GM18519 (cell line): ENCODE data around the gene PTPRD.

ENCODE experiments used
- ATAC-seq: cut with Tn5 transposase; IDR thresholded peaks from one replicate; pipeline ENCODE4 v1.9.1; 2021; ENCODE audit warnings: mild to moderate bottlenecking, moderate library complexity; ENCODE audit not compliant: unreplicated experiment, low FRiP score

Gene PTPRD

DNA sequence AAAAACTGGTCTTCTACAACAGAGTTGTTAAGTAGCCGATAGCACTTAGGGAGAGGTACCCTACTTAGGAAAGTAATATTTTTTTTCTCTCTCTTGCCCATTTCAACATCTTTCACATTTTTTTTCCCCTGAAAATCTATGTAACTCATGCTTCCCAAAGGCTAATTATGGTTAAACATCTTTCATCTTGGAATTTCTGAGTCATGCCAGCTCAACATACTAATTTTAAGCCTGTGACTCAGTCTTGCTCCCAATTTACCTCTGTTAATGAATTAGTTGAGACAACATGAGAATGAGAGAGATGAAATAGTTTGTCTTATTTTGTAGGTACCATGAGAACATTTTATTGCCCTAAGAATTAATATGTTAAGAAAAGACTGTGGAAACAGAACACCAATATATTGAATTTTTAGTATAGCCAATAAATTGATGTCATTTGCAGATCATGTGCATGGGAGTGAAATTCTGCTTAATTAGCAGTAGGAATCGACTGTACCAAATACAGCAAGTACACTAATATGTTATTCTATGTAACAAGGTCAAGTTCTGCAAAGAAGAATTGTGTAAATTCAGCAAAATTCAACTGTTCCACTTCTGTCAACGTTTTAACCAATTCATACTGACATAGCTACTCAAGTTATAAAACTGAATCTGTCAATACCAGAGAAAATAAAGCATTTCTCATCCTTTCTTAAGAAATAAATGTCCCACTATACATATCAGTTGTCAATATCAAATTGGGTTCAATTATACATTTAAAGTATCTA, 550.0 kb downstream of the PTPRD start:
- ATAC-seq = no peak

GRCh38 chr9:10059044-10059443, 553.8 kb downstream of the PTPRD start:
- no peak for ATAC-seq

GRCh38 chr9:10055886-10056395, 556.9 kb downstream of the PTPRD start:
- ATAC-seq = no peak

GRCh38 chr9:10054456-10054855, 558.3 kb downstream of the PTPRD start:
- ATAC-seq = no peak

DNA sequence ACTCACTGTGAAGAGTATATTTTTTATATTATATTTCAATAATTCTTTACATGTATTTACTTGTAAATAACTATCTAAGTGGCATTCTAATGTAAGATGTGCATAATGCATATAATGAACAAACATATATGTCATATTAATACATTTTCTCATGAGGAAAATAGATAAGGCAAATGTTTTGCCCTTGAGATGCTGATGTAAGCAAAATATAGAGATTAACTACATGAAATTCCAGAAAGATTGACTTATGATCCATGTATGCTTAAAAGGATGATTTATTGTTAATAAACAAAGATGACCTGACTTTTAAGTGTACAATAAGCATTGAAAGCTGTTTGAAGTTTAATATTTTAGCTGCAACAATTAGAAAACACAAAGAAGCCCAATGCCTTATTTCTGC, 559.9 kb downstream of the PTPRD start:
- no peak for ATAC-seq

- ATAC-seq = no peak
Measured at GRCh38 chr9:10052181-10052580, 560.6 kb downstream of the PTPRD start.

DNA sequence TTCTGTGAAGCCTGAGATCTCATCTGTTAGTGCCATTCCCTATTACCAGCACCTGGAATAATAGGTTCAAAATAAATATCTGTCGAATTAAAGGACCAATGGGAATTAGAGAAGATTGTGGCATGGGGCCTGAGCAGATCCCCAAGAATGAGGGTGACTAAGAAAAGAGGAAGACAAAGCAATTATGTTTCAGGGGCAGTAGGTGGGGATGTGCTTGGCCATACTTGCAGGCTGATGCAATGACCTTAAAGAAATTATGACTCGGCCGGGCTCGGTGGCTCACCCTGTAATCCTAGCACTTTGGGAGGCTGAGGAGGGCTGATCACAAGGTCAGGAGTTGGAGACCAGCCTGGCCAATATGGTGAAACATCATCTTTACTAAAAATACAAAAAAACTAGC, 562.8 kb downstream of the PTPRD start:
- no peak for ATAC-seq

DNA sequence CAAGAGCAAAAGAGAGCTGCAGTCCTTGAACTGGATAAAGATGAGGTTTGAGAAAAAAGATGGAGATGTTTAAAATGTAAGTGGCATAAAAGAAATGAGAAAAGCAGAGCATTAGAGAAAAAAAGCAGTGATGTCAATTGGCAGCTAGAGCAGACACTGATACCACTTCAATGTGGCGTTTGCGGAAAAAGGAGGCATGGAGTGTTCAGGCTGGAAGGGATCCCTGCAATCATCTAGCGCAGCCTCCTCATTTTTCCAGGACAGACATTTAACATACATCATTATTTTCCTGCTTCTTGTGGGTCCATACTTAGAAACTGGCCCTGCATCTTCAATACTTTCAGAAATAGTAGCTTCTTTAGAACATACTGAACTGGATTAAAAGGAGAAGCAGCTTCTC, 563.8 kb downstream of the PTPRD start:
- no peak for ATAC-seq

DNA sequence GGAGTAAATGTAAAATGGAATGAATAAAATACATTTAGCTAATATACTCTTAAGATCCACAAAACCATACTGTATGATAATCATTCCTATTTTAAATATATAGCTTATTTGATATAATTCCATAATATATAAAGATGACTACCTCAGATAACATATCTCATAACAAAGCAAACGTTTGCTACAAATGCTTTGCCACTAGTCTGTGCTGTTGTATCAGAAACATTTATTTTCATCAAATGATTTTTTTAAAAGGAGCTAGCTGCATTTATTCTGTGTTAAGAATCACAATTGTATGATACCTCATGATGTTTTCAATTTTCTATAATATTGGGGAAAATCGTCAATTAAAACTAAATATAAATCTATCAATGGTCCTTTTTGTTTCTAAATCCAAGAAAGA, 567.2 kb downstream of the PTPRD start:
- no peak for ATAC-seq

DNA sequence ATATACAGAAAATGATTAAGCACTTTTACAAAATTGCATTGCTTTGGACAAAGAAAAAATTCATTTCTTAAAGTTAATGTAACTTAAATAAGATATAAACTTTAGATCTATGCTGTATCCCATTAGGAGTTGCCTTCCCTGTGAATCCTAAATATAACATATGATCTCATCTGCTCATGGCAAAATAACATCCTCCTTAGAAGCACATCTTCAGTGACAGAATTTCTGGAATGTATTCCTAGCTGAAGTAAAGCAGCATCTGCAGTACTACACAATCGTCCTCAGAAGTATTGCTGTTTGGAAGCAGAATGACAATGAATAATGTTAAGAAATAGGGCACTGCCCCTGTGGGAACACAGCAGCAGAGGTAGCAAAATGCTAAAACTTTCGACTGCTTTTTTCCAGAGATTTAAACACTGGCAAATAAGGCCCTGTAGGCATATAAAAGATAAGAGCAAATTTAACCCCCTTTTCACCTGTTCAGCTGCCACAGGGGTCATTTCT, 571.0 kb downstream of the PTPRD start:
- no peak for ATAC-seq

DNA sequence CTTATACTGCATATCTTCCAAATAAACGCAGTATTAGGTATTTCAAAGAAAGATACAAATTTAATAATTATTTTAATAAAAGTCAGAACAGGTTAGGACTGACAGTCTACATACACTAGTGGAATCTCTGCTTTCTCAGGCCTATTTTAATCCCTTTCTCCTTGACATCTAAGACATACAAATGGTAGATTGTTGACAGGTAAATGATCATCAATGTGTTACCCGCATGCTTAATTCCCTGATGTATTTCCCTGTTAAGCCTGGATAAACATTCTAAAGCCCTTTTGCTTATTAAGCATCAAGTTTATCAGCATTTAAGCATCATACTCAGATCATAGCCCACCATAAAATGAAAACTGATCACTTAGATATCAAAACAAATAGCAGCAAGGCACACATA, 576.7 kb downstream of the PTPRD start:
- no peak for ATAC-seq

GRCh38 chr9:10032166-10032565, 580.6 kb downstream of the PTPRD start:
- ATAC-seq = no peak

- ATAC-seq = no peak
Measured at GRCh38 chr9:10026443-10026984, 586.3 kb downstream of the PTPRD start.

DNA sequence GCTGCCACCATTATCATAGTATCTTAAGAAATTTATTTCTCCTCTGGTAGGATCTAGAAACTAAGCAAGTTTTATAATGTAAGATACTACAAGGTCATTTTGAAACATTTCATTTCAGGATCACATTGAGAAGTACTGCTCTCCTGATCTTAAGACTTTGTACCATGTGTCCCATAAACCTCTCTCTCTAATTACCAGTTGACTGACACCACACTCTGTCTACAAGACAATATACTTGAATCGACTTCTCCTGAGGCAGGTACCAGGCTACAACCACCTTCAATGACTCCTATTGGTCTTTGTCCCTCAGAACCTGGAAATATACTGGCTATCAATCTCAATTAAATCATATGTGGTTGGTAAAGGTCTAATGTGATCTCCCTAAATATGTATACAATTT, 597.0 kb downstream of the PTPRD start:
- no peak for ATAC-seq

DNA sequence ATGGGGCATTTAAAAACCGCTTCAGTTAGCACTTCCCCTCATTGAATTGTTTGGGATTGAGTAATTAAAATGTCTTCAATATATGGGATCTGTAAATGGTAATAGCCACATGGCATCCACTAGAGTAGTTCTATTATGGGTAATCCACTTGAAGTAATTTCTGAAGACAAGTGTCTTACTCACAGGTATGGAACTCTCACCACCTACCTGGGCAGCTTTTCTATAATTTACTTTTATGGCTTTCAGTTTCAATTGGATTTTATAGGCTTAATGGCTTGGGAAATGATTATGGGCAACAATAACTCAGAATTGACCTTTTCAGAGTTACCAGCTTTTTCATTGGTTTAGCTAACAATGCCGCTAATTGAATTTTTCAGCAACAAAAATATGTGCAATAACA, 597.9 kb downstream of the PTPRD start:
- no peak for ATAC-seq

- ATAC-seq = no peak
Measured at GRCh38 chr9:10009401-10009800, 603.4 kb downstream of the PTPRD start.

GRCh38 chr9:10008101-10008799, 604.6 kb downstream of the PTPRD start:
- ATAC-seq = no peak

- no peak for ATAC-seq
Measured at GRCh38 chr9:10007356-10007755, 605.4 kb downstream of the PTPRD start.

- ATAC-seq = no peak
Measured at GRCh38 chr9:10005206-10005605, 607.6 kb downstream of the PTPRD start.

GRCh38 chr9:10003047-10003446, 609.8 kb downstream of the PTPRD start:
- no peak for ATAC-seq

- no peak for ATAC-seq
Measured at GRCh38 chr9:10000669-10001068, 612.1 kb downstream of the PTPRD start.
